ENCODE data around the gene STK38.

- TF ChIP-seq, protein P1, sequence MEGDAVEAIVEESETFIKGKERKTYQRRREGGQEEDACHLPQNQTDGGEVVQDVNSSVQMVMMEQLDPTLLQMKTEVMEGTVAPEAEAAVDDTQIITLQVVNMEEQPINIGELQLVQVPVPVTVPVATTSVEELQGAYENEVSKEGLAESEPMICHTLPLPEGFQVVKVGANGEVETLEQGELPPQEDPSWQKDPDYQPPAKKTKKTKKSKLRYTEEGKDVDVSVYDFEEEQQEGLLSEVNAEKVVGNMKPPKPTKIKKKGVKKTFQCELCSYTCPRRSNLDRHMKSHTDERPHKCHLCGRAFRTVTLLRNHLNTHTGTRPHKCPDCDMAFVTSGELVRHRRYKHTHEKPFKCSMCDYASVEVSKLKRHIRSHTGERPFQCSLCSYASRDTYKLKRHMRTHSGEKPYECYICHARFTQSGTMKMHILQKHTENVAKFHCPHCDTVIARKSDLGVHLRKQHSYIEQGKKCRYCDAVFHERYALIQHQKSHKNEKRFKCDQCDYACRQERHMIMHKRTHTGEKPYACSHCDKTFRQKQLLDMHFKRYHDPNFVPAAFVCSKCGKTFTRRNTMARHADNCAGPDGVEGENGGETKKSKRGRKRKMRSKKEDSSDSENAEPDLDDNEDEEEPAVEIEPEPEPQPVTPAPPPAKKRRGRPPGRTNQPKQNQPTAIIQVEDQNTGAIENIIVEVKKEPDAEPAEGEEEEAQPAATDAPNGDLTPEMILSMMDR (IDR thresholded peaks at IDR 0.05), result no peak
- no peak for TF ChIP-seq POLR2A (IDR thresholded peaks at IDR 0.05)
Observed at GRCh38 chr6:36574679-36575078, 27.4 kb upstream of the STK38 start.
